ENCODE results near the gene LRFN4. TPM values are rescaled to one million over a fixed set of nuclear protein-coding genes. Genes with fewer than 3 reads are reported as not detected.

Gene LRFN4
- total RNA-seq, 4 donors from 2014 or later, result 8.7 to 21.9 (median 13.1) TPM

DNA sequence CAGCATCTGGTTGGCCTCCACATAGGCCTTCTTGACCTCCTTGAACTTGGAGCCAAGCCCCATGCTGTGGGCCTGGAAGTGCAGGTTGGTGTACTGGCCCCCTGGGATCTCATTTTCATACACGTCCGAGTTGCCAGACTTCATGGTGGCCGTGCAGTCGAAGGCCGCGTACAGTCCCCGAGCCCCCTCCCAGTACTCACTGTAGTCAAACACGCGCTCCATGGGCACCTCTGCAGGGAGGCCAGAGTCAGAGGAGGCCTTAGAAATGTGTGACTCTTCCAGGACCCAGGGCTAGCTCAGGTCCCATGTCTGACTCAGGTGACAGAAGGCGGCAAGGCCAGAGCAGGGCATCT lies 6.7 kb upstream of the LRFN4 start:
- WGBS, result 95% methylated on average over 7 of the region's 10 CpGs
- intact Hi-C loops (cut with DNase I), result loop anchor here (10.0 kb wide), 1 partner anchor 505 kb away; the partner anchor contains the start of genes B4GAT1 and BRMS1
- no peaks in the 10 kb centered on the region for H3K9me3 ChIP-seq
- peaks cover 11 to 54% (median 38%) of the 10 kb centered on the region in 4 donors for H3K36me3 ChIP-seq
- H3K4me1 ChIP-seq, result peaks cover 1 to 7% (median 3%) of the 10 kb centered on the region in 4 donors
- H3K27me3 ChIP-seq, result no peaks in the 10 kb centered on the region
- DNase-seq (ENCODE audit: extremely low spot score), result no peak
- TF ChIP-seq POLR2AphosphoS5 (IDR thresholded peaks at IDR 0.05), result no peak
- TF ChIP-seq EP300 (IDR thresholded peaks at IDR 0.05), result no peak
- no peak for TF ChIP-seq POLR2A (IDR thresholded peaks at IDR 0.05; ENCODE audit: low read depth)
- TF ChIP-seq CTCF (IDR thresholded peaks at IDR 0.05), result no peak
- H3K27ac ChIP-seq (replicated peaks in 1 of 4), result no peak overlapping the region
- no peak overlapping the region for H3K4me3 ChIP-seq

- WGBS, result 93% methylated on average over 22 of the region's 23 CpGs
- intact Hi-C loops (cut with DNase I), result loop anchor here (10.0 kb wide), 1 partner anchor 506 kb away; the partner anchor contains the start of genes B4GAT1 and BRMS1
- TF ChIP-seq EP300 (IDR thresholded peaks at IDR 0.05), result no peak
- H3K9me3 ChIP-seq, result no peaks in the 10 kb centered on the region
- no peak overlapping the region for H3K4me3 ChIP-seq
- no peak for DNase-seq (ENCODE audit: extremely low spot score)
- H3K27ac ChIP-seq (replicated peaks in 1 of 4), result no peak overlapping the region
- peaks cover 6 to 10% (median 8%) of the 10 kb centered on the region in 4 donors for H3K4me1 ChIP-seq
- peaks cover 9 to 49% (median 33%) of the 10 kb centered on the region in 4 donors for H3K36me3 ChIP-seq
- H3K27me3 ChIP-seq, result no peaks in the 10 kb centered on the region
Measured at GRCh38 chr11:66850588-66851238, 6.2 kb upstream of the LRFN4 start.

DNA sequence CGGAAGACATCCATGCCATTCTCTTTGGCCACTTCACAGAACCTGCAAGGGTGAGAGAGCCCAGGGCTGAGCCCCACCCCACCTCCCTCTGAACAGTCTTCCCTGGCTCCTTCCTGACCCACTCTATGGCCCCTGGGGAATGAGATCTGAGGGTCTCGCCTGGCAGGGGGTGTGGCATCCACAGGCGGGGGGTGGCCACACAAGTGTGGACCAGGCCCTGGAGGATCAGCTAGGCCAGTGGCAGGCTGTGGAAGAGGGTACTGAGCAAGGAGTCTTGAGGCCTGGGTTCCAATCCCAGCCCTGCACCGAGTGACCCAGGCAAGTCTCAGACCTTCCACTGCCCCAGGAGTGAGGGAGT lies 5.6 kb upstream of the LRFN4 start:
- intact Hi-C loops (cut with DNase I), result loop anchor here (10.0 kb wide), 1 partner anchor 506 kb away; the partner anchor contains the start of genes B4GAT1 and BRMS1
- Histone ChIP-seq H3K4me3 (no peak overlapping the region), H3K27me3 (no peaks in the 10 kb centered on the region), H3K27ac (replicated peaks in 1 of 4) (no peak overlapping the region), H3K9me3 (no peaks in the 10 kb centered on the region), H3K4me1 (peaks cover 6 to 12% (median 9%) of the 10 kb centered on the region in 4 donors), H3K36me3 (peaks cover 6 to 44% (median 28%) of the 10 kb centered on the region in 4 donors)
- no peak for DNase-seq (ENCODE audit: extremely low spot score)
- TF ChIP-seq CTCF (IDR thresholded peaks at IDR 0.05), result no peak
- no peak for TF ChIP-seq POLR2AphosphoS5 (IDR thresholded peaks at IDR 0.05)
- 92% methylated on average over 3 of the region's 4 CpGs for WGBS

DNA sequence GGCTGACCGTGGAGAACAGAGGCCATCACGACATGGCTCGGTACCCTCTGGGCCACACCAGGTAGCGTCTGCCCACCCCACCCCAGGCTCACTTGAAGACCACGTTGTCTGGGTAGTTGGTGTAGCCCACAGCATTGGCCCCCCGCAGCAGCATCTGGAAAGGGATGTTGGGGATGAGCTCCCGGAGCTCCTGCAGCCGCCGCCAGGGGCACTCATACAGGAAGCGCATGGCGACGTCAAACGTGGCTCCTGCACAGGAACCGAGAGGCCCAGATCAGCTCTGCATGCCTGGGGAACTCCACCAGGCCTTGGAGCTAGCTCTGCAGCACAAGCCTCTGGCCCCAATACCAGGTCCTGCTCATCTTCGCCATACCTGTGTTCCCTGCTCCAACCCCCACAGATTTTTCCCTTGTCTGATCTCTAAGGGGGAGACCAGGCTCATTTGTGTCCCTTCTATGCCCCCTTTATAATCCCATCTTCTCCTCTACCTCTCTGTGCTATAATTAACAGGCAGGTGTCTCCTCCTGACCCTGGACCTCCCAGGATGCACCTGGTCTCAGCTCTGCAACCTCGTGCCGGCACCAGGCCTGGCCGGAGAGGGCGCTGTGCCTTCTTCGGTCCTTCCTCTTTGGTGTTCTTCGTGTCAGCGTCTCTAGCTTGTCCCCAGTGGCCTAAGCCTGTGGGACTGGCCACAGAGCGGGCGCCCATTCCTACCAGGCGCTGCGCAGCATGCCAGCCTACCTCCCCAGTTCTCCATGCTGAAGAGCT lies 5.0 kb upstream of the LRFN4 start:
- no peak for DNase-seq (ENCODE audit: extremely low spot score)
- intact Hi-C loops (cut with DNase I), result loop anchor here (10.0 kb wide), 1 partner anchor 507 kb away; the partner anchor contains the start of genes B4GAT1 and BRMS1

More for the DNA sequence above, 5.0 kb upstream of the LRFN4 start:
- WGBS, result 78% methylated on average over 21 of the region's 26 CpGs
- Histone ChIP-seq H3K4me1 (peaks cover 6 to 12% (median 9%) of the 10 kb centered on the region in 4 donors), H3K4me3 (no peak overlapping the region), H3K27me3 (no peaks in the 10 kb centered on the region), H3K9me3 (no peaks in the 10 kb centered on the region), H3K27ac (replicated peaks in 1 of 4) (no peak overlapping the region), H3K36me3 (peaks cover 6 to 37% (median 22%) of the 10 kb centered on the region in 4 donors)
- no peak for TF ChIP-seq EP300 (IDR thresholded peaks at IDR 0.05)
- no peak for TF ChIP-seq POLR2A (IDR thresholded peaks at IDR 0.05; ENCODE audit: low read depth)
- TF ChIP-seq CTCF (IDR thresholded peaks at IDR 0.05), result no peak
- no peak for TF ChIP-seq POLR2AphosphoS5 (IDR thresholded peaks at IDR 0.05)
